GM12878 (cell line): ENCODE measurements around the gene ATP4B. TPM values are rescaled to one million over a fixed set of nuclear protein-coding genes. Genes with fewer than 3 reads are reported as not detected.
A peak's percentile ranks its signal among the peaks of the same experiment; 100 is the strongest.

Source experiments
- ASH2L ChIP-seq: fragments of 300-600, 200-600 bp; sonication (generic); IDR thresholded peaks from 2 replicates; pipeline ENCODE4 v1.6.1; 2017; ENCODE audit warnings: low read depth, mild to moderate bottlenecking, borderline replicate concordance
- ATF7 ChIP-seq: fragments of 450-650 bp; IDR thresholded peaks from 2 replicates; pipeline ENCODE4 v1.6.1; 2016; ENCODE audit warnings: low read depth, mild to moderate bottlenecking
- BMI1 ChIP-seq: fragments of 450-650 bp; IDR thresholded peaks from 2 replicates; pipeline ENCODE4 v1.6.1; 2016; ENCODE audit warnings: mild to moderate bottlenecking, moderate library complexity, borderline replicate concordance
- CBFB ChIP-seq: IDR thresholded peaks from 2 replicates; pipeline ENCODE4 v1.6.1; 2016; ENCODE audit warnings: antibody characterized with exemption, low read depth
- DPF2 ChIP-seq: fragments of 450-650 bp; IDR thresholded peaks from 2 replicates; pipeline ENCODE4 v1.6.1; 2017; ENCODE audit warnings: mild to moderate bottlenecking
- ETV6 ChIP-seq, 2 experiments: fragments of 450-650 bp in 1 of 2; IDR thresholded peaks in 1 of 2; conservative IDR thresholded peaks in 1 of 2; 2 replicates each; pipeline ENCODE4 v1.6.1; 2014; ENCODE audit warnings: antibody characterized with exemption in 1 of 2, borderline replicate concordance in 1 of 2, low read depth in 1 of 2, mild to moderate bottlenecking in 1 of 2, moderate library complexity in 1 of 2
- HDAC2 ChIP-seq: fragments of 200-600 bp; sonication (generic); IDR thresholded peaks from 2 replicates; pipeline ENCODE4 v1.6.1; 2017
- MTA3 ChIP-seq: IDR thresholded peaks from 2 replicates; pipeline ENCODE4 v1.6.1; 2012; ENCODE audit warnings: low read length, inconsistent platforms, borderline replicate concordance
- MXI1 ChIP-seq: fragments of 150-350 bp; IDR thresholded peaks from 2 replicates; pipeline ENCODE4 v1.6.1; 2011; ENCODE audit warnings: low read depth, mild to moderate bottlenecking, inconsistent platforms, low read length, improper control_type of control experiment
- NFIC ChIP-seq: IDR thresholded peaks from 2 replicates; pipeline ENCODE4 v1.6.1; 2012; ENCODE audit warnings: low read depth, mild to moderate bottlenecking, inconsistent platforms, low read length, moderate library complexity
- NR2C1 ChIP-seq: fragments of 450-650 bp; IDR thresholded peaks from 2 replicates; pipeline ENCODE4 v1.6.1; 2017; ENCODE audit warnings: antibody characterized with exemption, mild to moderate bottlenecking, moderate library complexity
- POLR2A ChIP-seq: IDR thresholded peaks from 2 replicates; pipeline ENCODE4 v1.6.1; 2011; ENCODE audit warnings: low read depth, mild to moderate bottlenecking, low read length
- RCOR1 ChIP-seq: conservative IDR thresholded peaks from 2 replicates; pipeline ENCODE4 v1.6.1; 2012; ENCODE audit warnings: low read depth, low read length, improper control_type of control experiment
- RELA ChIP-seq: fragments of 450-650 bp; IDR thresholded peaks from 2 replicates; pipeline ENCODE4 v1.8.0; 2014; ENCODE audit warnings: borderline replicate concordance; ENCODE audit not compliant: partially characterized antibody
- RUNX3 ChIP-seq: IDR thresholded peaks from 2 replicates; pipeline ENCODE4 v1.6.1; 2012; ENCODE audit warnings: low read length, inconsistent platforms
- SMAD5 ChIP-seq: IDR thresholded peaks from 2 replicates; pipeline ENCODE4 v1.6.1; 2016; ENCODE audit warnings: antibody characterized with exemption, low read depth
- TARDBP ChIP-seq: IDR thresholded peaks from 2 replicates; pipeline ENCODE4 v1.6.1; 2016; ENCODE audit warnings: borderline replicate concordance
- WRNIP1 ChIP-seq: IDR thresholded peaks from 2 replicates; pipeline ENCODE4 v1.6.1; 2011; ENCODE audit warnings: low read depth, low read length, improper control_type of control experiment, borderline replicate concordance
- ZBED1 ChIP-seq: IDR thresholded peaks from 2 replicates; pipeline ENCODE4 v1.6.1; 2016; ENCODE audit warnings: borderline replicate concordance
- polyA plus RNA-seq, 11 experiments: library from polyadenylated mRNA; depleted of rRNA in 4 of 11; unstranded in 6 of 11; stranded (reverse) in 5 of 11; fragments of >200 nt; fragmentation: Nextera tagmentation in 4 of 11; fragmentation: Illumina TruSeq in 1 of 11; extraction: Ambion mirVana in 4 of 11; extraction: Trizol in 1 of 11; gene quantifications; 1 replicate in 1 of 11; 2 replicates in 10 of 11; pipeline versions ENCODE4 v1.2.1 to v1.2.3, GENCODE V29; 2011 to 2016; ENCODE audit warnings: inconsistent platforms in 2 of 11, missing spikeins in 2 of 11, low read depth in 1 of 11
- total RNA-seq, 4 experiments: library from RNA; depleted of rRNA in 3 of 4; stranded (reverse); fragments of >200 nt in 3 of 4; fragmentation: Illumina TruSeq in 1 of 4; extraction: Trizol in 1 of 4; gene quantifications; 2 replicates each; pipeline versions ENCODE4 v1.2.1 to v1.2.3, GENCODE V29; 2013 to 2021
- TF ChIP-seq, protein P1 (sequence below): IDR thresholded peaks from 2 replicates; pipeline ENCODE4 v1.6.1; 2012; ENCODE audit warnings: improper control_type of control experiment, low read depth, low read length; ENCODE audit not compliant: insufficient replicate concordance
- TF ChIP-seq, protein P2 (sequence below): fragments of 450-650 bp; IDR thresholded peaks from 2 replicates; pipeline ENCODE4 v1.6.1; 2016; ENCODE audit warnings: mild to moderate bottlenecking
- TF ChIP-seq, protein P3 (sequence below): IDR thresholded peaks from 2 replicates; pipeline ENCODE4 v1.6.1; 2011; ENCODE audit warnings: low read depth, low read length, improper control_type of control experiment, borderline replicate concordance
- TF ChIP-seq, protein P4 (sequence below): fragments of 450-650 bp; IDR thresholded peaks from 2 replicates; pipeline ENCODE4 v1.6.1; 2017; ENCODE audit warnings: antibody characterized with exemption, mild to moderate bottlenecking, moderate library complexity

ATP4B gene
- total and polyA plus RNA-seq, 10 of the 15 experiments (the other 5 are each of a cell fraction or from before 2014, with no cell fraction given): 0.05 to 0.33 (median 0.20) TPM; not detected in 4

DNA sequence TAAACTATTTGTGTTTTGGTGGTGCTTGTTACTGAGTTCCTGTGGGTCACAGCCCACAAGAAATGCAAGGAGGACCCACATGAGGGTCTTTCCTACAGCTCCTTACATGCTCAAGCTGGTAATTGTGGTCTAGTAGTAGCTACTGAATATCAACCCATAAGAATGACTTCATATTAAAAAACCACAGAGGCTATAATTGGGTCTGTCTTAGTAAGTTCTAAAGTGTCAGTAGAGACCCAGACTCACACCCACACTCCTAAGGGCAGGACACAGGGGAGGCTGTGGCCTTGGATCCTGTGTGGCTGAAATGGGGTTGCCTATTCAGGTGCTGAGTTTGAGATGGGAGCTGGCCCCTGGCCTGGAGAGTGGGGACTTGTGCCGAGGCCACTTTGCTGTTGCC, 53.8 kb downstream of the ATP4B start (continued):
- TF ChIP-seq MXI1 (no peak), WRNIP1 (no peak), ASH2L (no peak), RELA (no peak), NR2C1 (no peak), DPF2 (0 out of 2 replicates have a peak, but pooled peaks have one; percentile 39), NFIC (peak; percentile 93), RUNX3 (peak; percentile 99), POLR2A (no peak), CBFB (peak; percentile 85), ZBED1 (peak; percentile 51; the same call in 1 of the 2 replicates), ETV6 (conservative IDR thresholded peaks at IDR 0.05 in 1 of 2, IDR thresholded peaks at IDR 0.05 in 1 of 2; ENCODE audit: borderline replicate concordance in 1 of 2, low read depth in 1 of 2) (0 out of 4 replicates have a peak, but pooled peaks of 1 of the 2 experiments have one; percentile 32), BMI1 (no peak), MTA3 (0 out of 2 replicates have a peak, but pooled peaks have one; percentile 46), RCOR1 (no peak), TARDBP (no peak), HDAC2 (no peak), SMAD5 (no peak), ATF7 (0 out of 2 replicates have a peak, but pooled peaks have one; percentile 38)
- TF ChIP-seq, protein P1, sequence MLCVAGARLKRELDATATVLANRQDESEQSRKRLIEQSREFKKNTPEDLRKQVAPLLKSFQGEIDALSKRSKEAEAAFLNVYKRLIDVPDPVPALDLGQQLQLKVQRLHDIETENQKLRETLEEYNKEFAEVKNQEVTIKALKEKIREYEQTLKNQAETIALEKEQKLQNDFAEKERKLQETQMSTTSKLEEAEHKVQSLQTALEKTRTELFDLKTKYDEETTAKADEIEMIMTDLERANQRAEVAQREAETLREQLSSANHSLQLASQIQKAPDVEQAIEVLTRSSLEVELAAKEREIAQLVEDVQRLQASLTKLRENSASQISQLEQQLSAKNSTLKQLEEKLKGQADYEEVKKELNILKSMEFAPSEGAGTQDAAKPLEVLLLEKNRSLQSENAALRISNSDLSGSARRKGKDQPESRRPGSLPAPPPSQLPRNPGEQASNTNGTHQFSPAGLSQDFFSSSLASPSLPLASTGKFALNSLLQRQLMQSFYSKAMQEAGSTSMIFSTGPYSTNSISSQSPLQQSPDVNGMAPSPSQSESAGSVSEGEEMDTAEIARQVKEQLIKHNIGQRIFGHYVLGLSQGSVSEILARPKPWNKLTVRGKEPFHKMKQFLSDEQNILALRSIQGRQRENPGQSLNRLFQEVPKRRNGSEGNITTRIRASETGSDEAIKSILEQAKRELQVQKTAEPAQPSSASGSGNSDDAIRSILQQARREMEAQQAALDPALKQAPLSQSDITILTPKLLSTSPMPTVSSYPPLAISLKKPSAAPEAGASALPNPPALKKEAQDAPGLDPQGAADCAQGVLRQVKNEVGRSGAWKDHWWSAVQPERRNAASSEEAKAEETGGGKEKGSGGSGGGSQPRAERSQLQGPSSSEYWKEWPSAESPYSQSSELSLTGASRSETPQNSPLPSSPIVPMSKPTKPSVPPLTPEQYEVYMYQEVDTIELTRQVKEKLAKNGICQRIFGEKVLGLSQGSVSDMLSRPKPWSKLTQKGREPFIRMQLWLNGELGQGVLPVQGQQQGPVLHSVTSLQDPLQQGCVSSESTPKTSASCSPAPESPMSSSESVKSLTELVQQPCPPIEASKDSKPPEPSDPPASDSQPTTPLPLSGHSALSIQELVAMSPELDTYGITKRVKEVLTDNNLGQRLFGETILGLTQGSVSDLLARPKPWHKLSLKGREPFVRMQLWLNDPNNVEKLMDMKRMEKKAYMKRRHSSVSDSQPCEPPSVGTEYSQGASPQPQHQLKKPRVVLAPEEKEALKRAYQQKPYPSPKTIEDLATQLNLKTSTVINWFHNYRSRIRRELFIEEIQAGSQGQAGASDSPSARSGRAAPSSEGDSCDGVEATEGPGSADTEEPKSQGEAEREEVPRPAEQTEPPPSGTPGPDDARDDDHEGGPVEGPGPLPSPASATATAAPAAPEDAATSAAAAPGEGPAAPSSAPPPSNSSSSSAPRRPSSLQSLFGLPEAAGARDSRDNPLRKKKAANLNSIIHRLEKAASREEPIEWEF: no peak
- TF ChIP-seq, protein P2, sequence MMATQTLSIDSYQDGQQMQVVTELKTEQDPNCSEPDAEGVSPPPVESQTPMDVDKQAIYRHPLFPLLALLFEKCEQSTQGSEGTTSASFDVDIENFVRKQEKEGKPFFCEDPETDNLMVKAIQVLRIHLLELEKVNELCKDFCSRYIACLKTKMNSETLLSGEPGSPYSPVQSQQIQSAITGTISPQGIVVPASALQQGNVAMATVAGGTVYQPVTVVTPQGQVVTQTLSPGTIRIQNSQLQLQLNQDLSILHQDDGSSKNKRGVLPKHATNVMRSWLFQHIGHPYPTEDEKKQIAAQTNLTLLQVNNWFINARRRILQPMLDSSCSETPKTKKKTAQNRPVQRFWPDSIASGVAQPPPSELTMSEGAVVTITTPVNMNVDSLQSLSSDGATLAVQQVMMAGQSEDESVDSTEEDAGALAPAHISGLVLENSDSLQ: no peak
- TF ChIP-seq, protein P3, sequence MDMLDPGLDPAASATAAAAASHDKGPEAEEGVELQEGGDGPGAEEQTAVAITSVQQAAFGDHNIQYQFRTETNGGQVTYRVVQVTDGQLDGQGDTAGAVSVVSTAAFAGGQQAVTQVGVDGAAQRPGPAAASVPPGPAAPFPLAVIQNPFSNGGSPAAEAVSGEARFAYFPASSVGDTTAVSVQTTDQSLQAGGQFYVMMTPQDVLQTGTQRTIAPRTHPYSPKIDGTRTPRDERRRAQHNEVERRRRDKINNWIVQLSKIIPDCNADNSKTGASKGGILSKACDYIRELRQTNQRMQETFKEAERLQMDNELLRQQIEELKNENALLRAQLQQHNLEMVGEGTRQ: no peak
- TF ChIP-seq, protein P4, sequence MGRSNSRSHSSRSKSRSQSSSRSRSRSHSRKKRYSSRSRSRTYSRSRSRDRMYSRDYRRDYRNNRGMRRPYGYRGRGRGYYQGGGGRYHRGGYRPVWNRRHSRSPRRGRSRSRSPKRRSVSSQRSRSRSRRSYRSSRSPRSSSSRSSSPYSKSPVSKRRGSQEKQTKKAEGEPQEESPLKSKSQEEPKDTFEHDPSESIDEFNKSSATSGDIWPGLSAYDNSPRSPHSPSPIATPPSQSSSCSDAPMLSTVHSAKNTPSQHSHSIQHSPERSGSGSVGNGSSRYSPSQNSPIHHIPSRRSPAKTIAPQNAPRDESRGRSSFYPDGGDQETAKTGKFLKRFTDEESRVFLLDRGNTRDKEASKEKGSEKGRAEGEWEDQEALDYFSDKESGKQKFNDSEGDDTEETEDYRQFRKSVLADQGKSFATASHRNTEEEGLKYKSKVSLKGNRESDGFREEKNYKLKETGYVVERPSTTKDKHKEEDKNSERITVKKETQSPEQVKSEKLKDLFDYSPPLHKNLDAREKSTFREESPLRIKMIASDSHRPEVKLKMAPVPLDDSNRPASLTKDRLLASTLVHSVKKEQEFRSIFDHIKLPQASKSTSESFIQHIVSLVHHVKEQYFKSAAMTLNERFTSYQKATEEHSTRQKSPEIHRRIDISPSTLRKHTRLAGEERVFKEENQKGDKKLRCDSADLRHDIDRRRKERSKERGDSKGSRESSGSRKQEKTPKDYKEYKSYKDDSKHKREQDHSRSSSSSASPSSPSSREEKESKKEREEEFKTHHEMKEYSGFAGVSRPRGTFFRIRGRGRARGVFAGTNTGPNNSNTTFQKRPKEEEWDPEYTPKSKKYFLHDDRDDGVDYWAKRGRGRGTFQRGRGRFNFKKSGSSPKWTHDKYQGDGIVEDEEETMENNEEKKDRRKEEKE: no peak
